Ovary (tissue), 9 donors: ENCODE measurements around the gene QRICH2. TPM values are rescaled to one million over a fixed set of nuclear protein-coding genes. Genes with fewer than 3 reads are reported as not detected.

Experiments
- DNase-seq, 5 donors: peaks; one replicate each; pipeline ENCODE4 v3.0.0-alpha.2; 2019 to 2020
- H3K27ac ChIP-seq, 2 donors: fragments of 200-600 bp; one replicate each; pipeline versions ENCODE4 v1.5.1 to v1.8.0; 2019 to 2022
- H3K27me3 ChIP-seq: fragments of 200-600 bp; one replicate; pipeline ENCODE4 v1.8.0; 2022
- H3K36me3 ChIP-seq: fragments of 200-600 bp; sonication (generic); one replicate; pipeline ENCODE4 v1.5.1; 2019
- H3K4me1 ChIP-seq: one replicate; pipeline ENCODE4 v1.8.1; 2013; ENCODE audit warnings: mild to moderate bottlenecking, moderate library complexity; ENCODE audit not compliant: insufficient read depth
- H3K4me3 ChIP-seq: fragments of 200-600 bp; sonication (generic); one replicate; pipeline ENCODE4 v1.5.1; 2017
- H3K9me3 ChIP-seq, 2 donors: fragments of 200-600 bp in 1 of 2; sonication (generic) in 1 of 2; one replicate each; pipeline versions ENCODE4 v1.5.1 to v1.8.1; 2013 to 2019; ENCODE audit warnings: mild to moderate bottlenecking in 1 of 2, moderate library complexity in 1 of 2
- EP300 ChIP-seq: sonication (generic); formaldehyde crosslinking; IDR thresholded peaks from one replicate; pipeline ENCODE4 v1.6.1; 2017; ENCODE audit warnings: antibody characterized with exemption
- POLR2A ChIP-seq: fragments of 450-650 bp; IDR thresholded peaks from one replicate; pipeline ENCODE4 v1.6.1; 2017; ENCODE audit warnings: antibody characterized with exemption, mild to moderate bottlenecking, moderate library complexity
- WGBS, 3 donors: extraction: QIAGEN DNeasy Blood & Tissue Kit in 1 of 3; methylation state at CpG; one replicate each; pipeline versions ENCODE4 v1.1.5 to v1.1.7; 2013 to 2017; 5-methylcytosine and 5-hydroxymethylcytosine counted together
- intact Hi-C, 4 donors: fragments of 100-400 bp; cut with DNase I; formaldehyde crosslinking; loops; one replicate each; pipeline versions ENCODE4 v1.11.0 to v1.15.1; 2022 to 2023
- polyA plus RNA-seq, 2 donors: library from polyadenylated mRNA; stranded (reverse); fragments of 200-250 nt in 1 of 2; fragments of 350-450 nt in 1 of 2; fragmentation: Illumina TruSeq in 1 of 2; extraction: RNeasy Lipid Tissue Mini Kit (QIAGEN cat#74804) in 1 of 2; gene quantifications; one replicate each; pipeline ENCODE4 v1.2.3, GENCODE V29; 2013 to 2014
- total RNA-seq, 7 donors: library from RNA; depleted of rRNA in 2 of 7; stranded (reverse); fragments of >200 nt in 2 of 7; fragmentation: NEBNext Ultra II Directional in 3 of 7; extraction: Animal tissue kit (Norgen Biotek cat#: 25700) in 3 of 7; gene quantifications; one replicate each; pipeline versions ENCODE4 v1.1.0 to v1.2.4, GENCODE V29; 2016 to 2023
- TF ChIP-seq, protein P1 (sequence below), 3 donors: fragments of 450-650 bp in 2 of 3; fragments of 200-600 bp in 1 of 3; IDR thresholded peaks; one replicate each; pipeline versions ENCODE4 v1.5.1 to v1.8.0; 2016 to 2022; ENCODE audit warnings: antibody characterized with exemption in 3 of 3, mild to moderate bottlenecking in 1 of 3
- donor health status: DM: no; HTN: no; CAD: no; lungs with moderate emphysema.
- donor health status: DM: no; HTN: no; CAD: no.
- donor health status: Bipolar disorder and iron deficiency.
- donor health status: DM: yes; HTN: yes; CAD: no.
- donor health status: DM: no; HTN: no; CAD: no.
- donor health status: DM: yes; HTN: yes; CAD: no.

The QRICH2 gene
- total and polyA plus RNA-seq, 9 donors = 0.42 to 3.8 (median 1.5) TPM

DNA sequence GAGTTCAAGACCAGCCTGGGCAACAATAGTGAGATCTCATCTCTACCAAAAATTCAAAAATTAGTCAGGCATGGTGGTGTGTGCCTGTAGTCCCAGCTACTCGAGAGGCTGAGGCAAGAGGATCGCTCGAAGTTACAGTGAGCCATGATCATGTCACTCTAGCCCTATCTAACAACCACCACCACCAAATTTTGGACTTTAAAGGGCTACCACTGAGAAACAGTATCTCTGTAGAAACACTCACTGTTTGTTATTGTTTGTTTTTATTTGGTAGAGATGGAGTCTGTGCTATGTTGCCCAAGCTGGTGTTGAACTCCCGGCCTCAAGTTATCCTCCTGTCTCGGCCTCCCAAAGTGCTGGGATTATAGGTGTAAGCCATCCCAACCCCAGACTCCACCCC is 44.2 kb downstream of the QRICH2 start:
- DNase-seq = no peak
- H3K4me1 ChIP-seq = peaks cover 5% of the 10 kb centered on the region
- 90 to 97% (median 95%) methylated on average over 5 of the region's 5 CpGs for WGBS, 3 donors
- H3K36me3 ChIP-seq = no peaks in the 10 kb centered on the region
- no peaks in the 10 kb centered on the region for H3K9me3 ChIP-seq
- TF ChIP-seq EP300 (no peak), POLR2A (no peak)
- TF ChIP-seq, protein P1, sequence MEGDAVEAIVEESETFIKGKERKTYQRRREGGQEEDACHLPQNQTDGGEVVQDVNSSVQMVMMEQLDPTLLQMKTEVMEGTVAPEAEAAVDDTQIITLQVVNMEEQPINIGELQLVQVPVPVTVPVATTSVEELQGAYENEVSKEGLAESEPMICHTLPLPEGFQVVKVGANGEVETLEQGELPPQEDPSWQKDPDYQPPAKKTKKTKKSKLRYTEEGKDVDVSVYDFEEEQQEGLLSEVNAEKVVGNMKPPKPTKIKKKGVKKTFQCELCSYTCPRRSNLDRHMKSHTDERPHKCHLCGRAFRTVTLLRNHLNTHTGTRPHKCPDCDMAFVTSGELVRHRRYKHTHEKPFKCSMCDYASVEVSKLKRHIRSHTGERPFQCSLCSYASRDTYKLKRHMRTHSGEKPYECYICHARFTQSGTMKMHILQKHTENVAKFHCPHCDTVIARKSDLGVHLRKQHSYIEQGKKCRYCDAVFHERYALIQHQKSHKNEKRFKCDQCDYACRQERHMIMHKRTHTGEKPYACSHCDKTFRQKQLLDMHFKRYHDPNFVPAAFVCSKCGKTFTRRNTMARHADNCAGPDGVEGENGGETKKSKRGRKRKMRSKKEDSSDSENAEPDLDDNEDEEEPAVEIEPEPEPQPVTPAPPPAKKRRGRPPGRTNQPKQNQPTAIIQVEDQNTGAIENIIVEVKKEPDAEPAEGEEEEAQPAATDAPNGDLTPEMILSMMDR (IDR thresholded peaks at IDR 0.05) = no peak
- H3K4me3 ChIP-seq = no peak overlapping the region
- no peaks in the 10 kb centered on the region for H3K27me3 ChIP-seq
- intact Hi-C loops = no loop called here
- H3K27ac ChIP-seq = no peak overlapping the region

GRCh38 chr17:76262732-76263344 is 45.2 kb downstream of the QRICH2 start:
- H3K36me3 ChIP-seq = no peaks in the 10 kb centered on the region
- TF ChIP-seq, protein P1 (IDR thresholded peaks at IDR 0.05) = no peak
- no peak for TF ChIP-seq EP300
- TF ChIP-seq POLR2A = no peak
- H3K4me3 ChIP-seq = no peak overlapping the region
- peaks cover 5% of the 10 kb centered on the region for H3K4me1 ChIP-seq
- H3K9me3 ChIP-seq = no peaks in the 10 kb centered on the region
- no peak overlapping the region for H3K27ac ChIP-seq
- no peak for DNase-seq
- intact Hi-C loops = no loop called here
- H3K27me3 ChIP-seq = no peaks in the 10 kb centered on the region
- 60 to 70% (median 70%) methylated on average over 9 of the region's 9 CpGs for WGBS, 3 donors

DNA sequence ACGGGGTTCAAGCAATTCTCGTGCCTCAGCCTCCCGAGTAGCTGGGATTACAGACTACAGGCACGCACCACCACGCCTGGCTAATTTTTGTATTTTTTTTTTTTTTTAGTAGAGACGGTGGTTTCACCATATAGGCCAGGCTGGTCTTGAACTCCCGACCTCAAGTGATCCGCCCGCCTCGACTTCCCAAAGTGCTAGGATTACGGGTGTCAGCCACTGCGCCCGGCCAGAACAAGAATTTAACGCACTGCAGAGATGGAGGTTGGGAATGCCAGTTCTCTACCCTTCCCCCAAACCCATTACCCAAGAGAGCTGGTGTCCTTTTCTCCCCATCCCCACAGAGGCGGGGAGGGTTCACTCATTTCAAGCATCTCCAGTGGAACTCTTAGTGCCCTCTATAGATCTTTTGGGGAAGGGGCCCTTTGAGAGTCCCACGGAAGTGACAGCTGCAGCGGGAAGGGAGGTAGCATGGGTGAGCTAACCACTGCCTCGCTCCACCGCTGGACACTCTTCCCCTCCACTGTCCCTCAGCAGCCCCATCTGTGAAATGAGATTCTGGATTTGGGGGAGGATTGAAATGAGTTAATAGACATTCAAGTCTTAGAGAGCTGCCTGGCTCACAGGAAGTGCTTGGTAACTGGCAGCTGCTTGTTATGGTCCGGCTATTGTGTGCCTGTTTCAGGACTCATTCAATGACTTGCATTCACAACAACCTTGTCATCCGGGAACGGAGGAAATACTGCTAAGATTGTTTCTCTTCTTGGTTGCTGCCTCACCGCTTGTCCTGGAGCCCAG is 46.5 kb downstream of the QRICH2 start:
- 87 to 89% (median 89%) methylated on average over 23 of the region's 23 CpGs for WGBS, 3 donors
- intact Hi-C loops = no loop called here
- Histone ChIP-seq H3K27ac (no peak overlapping the region), H3K4me1 (peaks cover under 1% of the 10 kb centered on the region), H3K27me3 (no peaks in the 10 kb centered on the region), H3K9me3 (no peaks in the 10 kb centered on the region), H3K36me3 (no peaks in the 10 kb centered on the region), H3K4me3 (no peak overlapping the region)
- TF ChIP-seq, protein P1 (IDR thresholded peaks at IDR 0.05) = no peak
- no peak for TF ChIP-seq EP300
- TF ChIP-seq POLR2A = no peak
- DNase-seq = no peak

DNA sequence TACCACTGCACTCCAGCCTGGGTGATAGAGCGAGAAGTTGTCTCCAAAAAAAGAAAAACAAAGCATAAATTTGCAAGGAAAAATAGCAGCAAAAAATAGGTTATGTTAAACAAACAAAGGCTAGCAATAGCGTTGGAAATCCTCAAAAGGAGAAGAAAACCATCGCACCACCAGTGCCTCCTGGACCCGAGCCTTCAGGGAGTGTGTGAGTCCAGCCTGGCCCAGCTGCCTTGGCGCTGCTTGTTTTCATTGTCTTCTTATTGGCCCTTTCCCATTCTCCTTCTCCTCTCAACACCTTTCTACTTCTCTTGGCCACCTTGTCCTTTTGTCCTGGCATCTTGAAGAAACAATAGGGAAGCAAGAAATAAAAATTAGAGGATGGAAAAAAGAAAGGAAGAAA is 47.4 kb downstream of the QRICH2 start:
- H3K4me1 ChIP-seq = no peaks in the 10 kb centered on the region
- no peaks in the 10 kb centered on the region for H3K27me3 ChIP-seq
- H3K27ac ChIP-seq = no peak overlapping the region
- DNase-seq = no peak
- intact Hi-C loops = no loop called here
- no peaks in the 10 kb centered on the region for H3K9me3 ChIP-seq
- WGBS, 3 donors = 51 to 62% (median 61%) methylated on average over 5 of the region's 5 CpGs
- no peak for TF ChIP-seq EP300
- TF ChIP-seq, protein P1 (IDR thresholded peaks at IDR 0.05) = no peak
- no peak for TF ChIP-seq POLR2A
- no peak overlapping the region for H3K4me3 ChIP-seq
- H3K36me3 ChIP-seq = no peaks in the 10 kb centered on the region
